K562 (cell line): ENCODE data around the gene ADAMTS2. TPM values are rescaled to one million over a fixed set of nuclear protein-coding genes. Genes with fewer than 3 reads are reported as not detected.

Experiments
- ATAC-seq: fragments of 200-7000 bp; cut with Tn5 transposase; 3 replicates; pipeline ENCODE4 v1.9.1; 2020; ENCODE audit warnings: moderate library complexity
- BruUV-seq: library from RNA; stranded (reverse); fragments of 400-500 nt; replicated peaks from 2 replicates; lab custom pipeline; 2021; lab: Mats Ljungman, UMichigan
- CTCF ChIA-PET: fragments of 300-600 bp; formaldehyde crosslinking; extraction: SDS; loops from one replicate; lab custom pipeline; 2021; ENCODE audit warnings: low intra/inter-chr PET ratio; lab: Yijun Ruan, JAX
- POLR2A ChIA-PET: fragments of 300-600, 350-650 bp; sonication (Branson Sonifier 250); formaldehyde crosslinking; extraction: SDS; loops from one replicate; lab custom pipeline; 2021; ENCODE audit warnings: antibody characterized with exemption, inconsistent platforms; lab: Yijun Ruan, JAX
- DNase-seq, 4 experiments: peaks; one replicate each; pipeline versions ENCODE4 v3.0.0 to v3.0.0-alpha.2; 2011 to 2018; ENCODE audit warnings: low spot score in 3 of 4, mixed read lengths in 3 of 4; ENCODE audit errors: extremely low read depth in 1 of 4
- FAIRE-seq: peaks from 2 replicates; lab custom pipeline; 2011; peaks lifted over from hg19 to GRCh38; lab: Jason Lieb, UNC
- H2AFZ ChIP-seq: 2 replicates; pipeline ENCODE4 v1.6.0; 2011; ENCODE audit warnings: low read depth, low read length, control low read depth, inconsistent platforms
- H3K27ac ChIP-seq: fragments of 200-600 bp; 3 replicates; pipeline ENCODE4 v1.8.0; 2011; ENCODE audit warnings: low read depth, mild to moderate bottlenecking, control low read depth, inconsistent platforms, low read length, moderate library complexity, mixed read lengths; ENCODE audit errors: extremely low read depth
- H3K27me3 ChIP-seq, 2 experiments: fragments of 300-600 bp in 1 of 2; 2 replicates in 1 of 2; 3 replicates in 1 of 2; pipeline versions ENCODE4 v1.6.0 to v1.8.0; 2011; ENCODE audit warnings: inconsistent platforms in 2 of 2, low read length in 2 of 2, mild to moderate bottlenecking in 1 of 2, mixed read lengths in 1 of 2, moderate library complexity in 1 of 2; ENCODE audit not compliant: control insufficient read depth in 2 of 2, insufficient read depth in 2 of 2
- H3K36me3 ChIP-seq: fragments of 300-600 bp; 3 replicates; pipeline ENCODE4 v1.8.0; 2011; ENCODE audit warnings: mild to moderate bottlenecking, low read length, inconsistent platforms; ENCODE audit not compliant: control insufficient read depth, insufficient read depth
- H3K4me1 ChIP-seq, 2 experiments: fragments of 200-600 bp in 1 of 2; replicated peaks in 1 of 2; 2 replicates in 1 of 2; 3 replicates in 1 of 2; pipeline versions ENCODE4 v1.5.1 to v1.8.0; 2011; ENCODE audit warnings: inconsistent platforms in 2 of 2, low read length in 2 of 2, mild to moderate bottlenecking in 1 of 2, mixed read lengths in 1 of 2, moderate library complexity in 1 of 2; ENCODE audit not compliant: control insufficient read depth in 2 of 2, insufficient read depth in 2 of 2
- H3K4me2 ChIP-seq: 2 replicates; pipeline ENCODE4 v1.6.1; 2011; ENCODE audit warnings: low read length, control low read depth, inconsistent platforms, mixed read lengths; ENCODE audit not compliant: insufficient read depth
- H3K4me3 ChIP-seq: fragments of 200-600 bp; sonication (generic), shearing (Covaris generic); 2 replicates; pipeline ENCODE4 v1.5.1; 2016; ENCODE audit warnings: control low read depth, inconsistent platforms
- H3K79me2 ChIP-seq: fragments of 200-600 bp; 3 replicates; pipeline ENCODE4 v1.8.0; 2011; ENCODE audit warnings: low read length, inconsistent platforms; ENCODE audit not compliant: control insufficient read depth, insufficient read depth
- H3K9ac ChIP-seq, 2 experiments: 2 replicates each; pipeline versions ENCODE4 v1.6.0 to v1.6.1; 2011; ENCODE audit warnings: low read depth in 2 of 2, low read length in 2 of 2, control low read depth in 1 of 2, inconsistent platforms in 1 of 2, mild to moderate bottlenecking in 1 of 2, mixed read lengths in 1 of 2; ENCODE audit not compliant: insufficient read depth in 1 of 2
- H3K9me1 ChIP-seq: one replicate; pipeline ENCODE4 v1.6.0; 2011; ENCODE audit warnings: inconsistent platforms, mild to moderate bottlenecking, low read length, moderate library complexity; ENCODE audit not compliant: control insufficient read depth, insufficient read depth
- H3K9me3 ChIP-seq: replicated peaks from 2 replicates; pipeline ENCODE4 v1.5.1; 2011; ENCODE audit warnings: low read depth, low read length, inconsistent platforms; ENCODE audit not compliant: control insufficient read depth, insufficient read depth
- H4K20me1 ChIP-seq: replicated peaks from 2 replicates; pipeline ENCODE4 v1.6.1; 2011; ENCODE audit warnings: low read length, inconsistent platforms, mixed read lengths; ENCODE audit not compliant: control insufficient read depth, insufficient read depth
- ASH1L ChIP-seq: fragments of 450-650 bp; IDR thresholded peaks from 2 replicates; pipeline ENCODE4 v1.6.1; 2018; ENCODE audit warnings: borderline replicate concordance, mild to moderate bottlenecking, low read depth; ENCODE audit not compliant: partially characterized antibody
- COPS2 ChIP-seq: fragments of 450-650 bp; conservative IDR thresholded peaks from 2 replicates; pipeline ENCODE4 v1.6.1; 2016; ENCODE audit warnings: mild to moderate bottlenecking, moderate library complexity
- DACH1 ChIP-seq: fragments of 450-650 bp; IDR thresholded peaks from 2 replicates; pipeline ENCODE4 v1.6.1; 2018; ENCODE audit not compliant: partially characterized antibody
- HDGF ChIP-seq: fragments of 450-650 bp; IDR thresholded peaks from 2 replicates; pipeline ENCODE4 v1.6.1; 2016
- HMBOX1 ChIP-seq: sonication (generic); IDR thresholded peaks from 2 replicates; pipeline ENCODE4 v1.6.1; 2016
- PRDM10 ChIP-seq: fragments of 450-650 bp; IDR thresholded peaks from 2 replicates; pipeline ENCODE4 v1.6.1; 2018; ENCODE audit not compliant: partially characterized antibody
- PRPF4 ChIP-seq: fragments of 200-400 bp; formaldehyde crosslinking; IDR thresholded peaks from one replicate; pipeline ENCODE4 v1.6.1; 2017; ENCODE audit warnings: low read length, low read depth, mild to moderate bottlenecking; ENCODE audit not compliant: insufficient read depth, poor library complexity, severe bottlenecking
- SMC3 ChIP-seq: conservative IDR thresholded peaks from 2 replicates; pipeline ENCODE4 v1.6.1; 2011; ENCODE audit warnings: low read depth, low read length, improper control_type of control experiment; ENCODE audit not compliant: insufficient read depth
- ZNF224 ChIP-seq: sonication (generic); formaldehyde crosslinking; IDR thresholded peaks from 2 replicates; pipeline ENCODE4 v1.8.0; 2022; ENCODE audit warnings: mild to moderate bottlenecking, missing genetic modification reagents
- WGBS: fragments of 100-300 bp; shearing (Covaris generic); methylation state at CpG from one replicate; pipeline ENCODE4 v1.1.6; 2016; ENCODE audit warnings: low coverage, mixed read lengths; ENCODE audit not compliant: insufficient coverage; ENCODE audit errors: missing lambda C conversion rate; 5-methylcytosine and 5-hydroxymethylcytosine counted together
- in situ Hi-C: fragments of 300-500 bp; cut with MboI; formaldehyde crosslinking; loops from 4 replicates; pipeline ENCODE4 v1.15.0; 2018; ENCODE audit warnings: inconsistent platforms, mixed read lengths
- intact Hi-C: fragments of 100-400 bp; cut with micrococcal nuclease; formaldehyde crosslinking; loops from 2 replicates; pipeline ENCODE4 v1.14.2; 2022
- polyA plus RNA-seq, 8 experiments: library from polyadenylated mRNA; depleted of rRNA in 4 of 8; stranded (reverse) in 5 of 8; unstranded in 3 of 8; fragments of >200 nt; fragmentation: Nextera tagmentation in 2 of 8; fragmentation: Illumina TruSeq in 1 of 8; extraction: Ambion mirVana in 2 of 8; extraction: Trizol in 1 of 8; gene quantifications; 2 replicates each; pipeline versions ENCODE4 v1.2.1 to v1.2.3, GENCODE V29; 2011 to 2014; ENCODE audit warnings: inconsistent platforms in 1 of 8, missing spikeins in 1 of 8
- total RNA-seq, 7 experiments: library from RNA; depleted of rRNA in 6 of 7; stranded (reverse); fragments of >200 nt in 6 of 7; fragmentation: Illumina TruSeq in 2 of 7; extraction: Trizol in 2 of 7; gene quantifications; 2 replicates each; pipeline versions ENCODE4 v1.2.1 to v1.2.3, GENCODE V29; 2011 to 2021; ENCODE audit warnings: low replicate concordance in 1 of 7
- TF ChIP-seq, protein P1 (sequence below), 2 experiments: IDR thresholded peaks in 1 of 2; conservative IDR thresholded peaks in 1 of 2; 2 replicates each; pipeline ENCODE4 v1.6.1; 2016; ENCODE audit warnings: low read depth in 2 of 2, mild to moderate bottlenecking in 1 of 2, missing compliant biosample characterization in 1 of 2, missing genetic modification characterization in 1 of 2, moderate library complexity in 1 of 2
- TF ChIP-seq, protein P2 (sequence below): fragments of 450-650 bp; IDR thresholded peaks from 2 replicates; pipeline ENCODE4 v1.6.1; 2016
- TF ChIP-seq, protein P3 (sequence below): fragments of 450-650 bp; conservative IDR thresholded peaks from 2 replicates; pipeline ENCODE4 v1.6.1; 2016; ENCODE audit warnings: missing genetic modification characterization, low read depth, mild to moderate bottlenecking, missing compliant biosample characterization, moderate library complexity

ADAMTS2 gene
- total and polyA plus RNA-seq, 9 of the 15 experiments (the other 6 are each of a cell fraction or from before 2014, with no cell fraction given) = not detected

- Histone ChIP-seq H3K36me3 (no peaks in the 10 kb centered on the region), H3K27me3 (peaks cover 5 to 42% of the 10 kb centered on the region in 2 experiments; a peak in 4 of 5 replicates), H3K27ac (no peak overlapping the region), H2AFZ (no peak overlapping the region), H4K20me1 (no peaks in the 10 kb centered on the region), H3K9me1 (no peaks in the 10 kb centered on the region), H3K4me1 (peaks cover 0 to 2% of the 10 kb centered on the region in 2 experiments; a peak in 1 of 5 replicates), H3K4me2 (no peak overlapping the region), H3K79me2 (no peaks in the 10 kb centered on the region), H3K9ac (no peak overlapping the region), H3K4me3 (no peak overlapping the region), H3K9me3 (no peaks in the 10 kb centered on the region)
- ATAC-seq (no peak), FAIRE-seq (no peak), DNase-seq (no peak)
- ChIA-PET CTCF (no interaction called here), POLR2A (no interaction called here)
- in situ Hi-C loops = no loop called here
- intact Hi-C loops = no loop called here
- no TSS peak for BruUV-seq
- WGBS = 4% methylated on average over 8 of the region's 8 CpGs
- TF ChIP-seq HMBOX1 (no peak), ASH1L (no peak), PRPF4 (no peak), COPS2 (no peak), DACH1 (no peak), PRDM10 (no peak), HDGF (no peak), SMC3 (no peak), ZNF224 (CRISPR knock-in tag) (no peak)
- TF ChIP-seq, protein P1, sequence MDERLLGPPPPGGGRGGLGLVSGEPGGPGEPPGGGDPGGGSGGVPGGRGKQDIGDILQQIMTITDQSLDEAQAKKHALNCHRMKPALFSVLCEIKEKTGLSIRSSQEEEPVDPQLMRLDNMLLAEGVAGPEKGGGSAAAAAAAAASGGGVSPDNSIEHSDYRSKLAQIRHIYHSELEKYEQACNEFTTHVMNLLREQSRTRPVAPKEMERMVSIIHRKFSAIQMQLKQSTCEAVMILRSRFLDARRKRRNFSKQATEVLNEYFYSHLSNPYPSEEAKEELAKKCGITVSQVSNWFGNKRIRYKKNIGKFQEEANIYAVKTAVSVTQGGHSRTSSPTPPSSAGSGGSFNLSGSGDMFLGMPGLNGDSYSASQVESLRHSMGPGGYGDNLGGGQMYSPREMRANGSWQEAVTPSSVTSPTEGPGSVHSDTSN (CRISPR knock-in tag; IDR thresholded peaks at IDR 0.05; ENCODE audit: low read depth) = no peak
- TF ChIP-seq, protein P1 (tag; conservative IDR thresholded peaks at IDR 0.05; ENCODE audit: low read depth) = no peak
- TF ChIP-seq, protein P2, sequence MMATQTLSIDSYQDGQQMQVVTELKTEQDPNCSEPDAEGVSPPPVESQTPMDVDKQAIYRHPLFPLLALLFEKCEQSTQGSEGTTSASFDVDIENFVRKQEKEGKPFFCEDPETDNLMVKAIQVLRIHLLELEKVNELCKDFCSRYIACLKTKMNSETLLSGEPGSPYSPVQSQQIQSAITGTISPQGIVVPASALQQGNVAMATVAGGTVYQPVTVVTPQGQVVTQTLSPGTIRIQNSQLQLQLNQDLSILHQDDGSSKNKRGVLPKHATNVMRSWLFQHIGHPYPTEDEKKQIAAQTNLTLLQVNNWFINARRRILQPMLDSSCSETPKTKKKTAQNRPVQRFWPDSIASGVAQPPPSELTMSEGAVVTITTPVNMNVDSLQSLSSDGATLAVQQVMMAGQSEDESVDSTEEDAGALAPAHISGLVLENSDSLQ = no peak
- TF ChIP-seq, protein P3, sequence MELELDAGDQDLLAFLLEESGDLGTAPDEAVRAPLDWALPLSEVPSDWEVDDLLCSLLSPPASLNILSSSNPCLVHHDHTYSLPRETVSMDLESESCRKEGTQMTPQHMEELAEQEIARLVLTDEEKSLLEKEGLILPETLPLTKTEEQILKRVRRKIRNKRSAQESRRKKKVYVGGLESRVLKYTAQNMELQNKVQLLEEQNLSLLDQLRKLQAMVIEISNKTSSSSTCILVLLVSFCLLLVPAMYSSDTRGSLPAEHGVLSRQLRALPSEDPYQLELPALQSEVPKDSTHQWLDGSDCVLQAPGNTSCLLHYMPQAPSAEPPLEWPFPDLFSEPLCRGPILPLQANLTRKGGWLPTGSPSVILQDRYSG (tag) = no peak
Observed at GRCh38 chr5:179319123-179319522, 26.1 kb downstream of the ADAMTS2 start.
